Ramos (cell line): Measurements from ENCODE around the gene TASP1.
"Not testable (repeated sequence)": the region's sequence is repeated elsewhere in the genome, so short reads cannot be mapped to it uniquely, and the experiment has no call there.

Experiments used
- in situ Hi-C: fragments of 300-500 bp; cut with MboI; formaldehyde crosslinking; loops from one replicate; pipeline ENCODE4 v1.14.3; 2022; ENCODE audit warnings: low sequenced_read_pairs; ENCODE audit not compliant: unreplicated experiment

The TASP1 gene

GRCh38 chr20:13650474-13650873, 11.7 kb upstream of the TASP1 start:
- in situ Hi-C loops, result no loop called here

DNA sequence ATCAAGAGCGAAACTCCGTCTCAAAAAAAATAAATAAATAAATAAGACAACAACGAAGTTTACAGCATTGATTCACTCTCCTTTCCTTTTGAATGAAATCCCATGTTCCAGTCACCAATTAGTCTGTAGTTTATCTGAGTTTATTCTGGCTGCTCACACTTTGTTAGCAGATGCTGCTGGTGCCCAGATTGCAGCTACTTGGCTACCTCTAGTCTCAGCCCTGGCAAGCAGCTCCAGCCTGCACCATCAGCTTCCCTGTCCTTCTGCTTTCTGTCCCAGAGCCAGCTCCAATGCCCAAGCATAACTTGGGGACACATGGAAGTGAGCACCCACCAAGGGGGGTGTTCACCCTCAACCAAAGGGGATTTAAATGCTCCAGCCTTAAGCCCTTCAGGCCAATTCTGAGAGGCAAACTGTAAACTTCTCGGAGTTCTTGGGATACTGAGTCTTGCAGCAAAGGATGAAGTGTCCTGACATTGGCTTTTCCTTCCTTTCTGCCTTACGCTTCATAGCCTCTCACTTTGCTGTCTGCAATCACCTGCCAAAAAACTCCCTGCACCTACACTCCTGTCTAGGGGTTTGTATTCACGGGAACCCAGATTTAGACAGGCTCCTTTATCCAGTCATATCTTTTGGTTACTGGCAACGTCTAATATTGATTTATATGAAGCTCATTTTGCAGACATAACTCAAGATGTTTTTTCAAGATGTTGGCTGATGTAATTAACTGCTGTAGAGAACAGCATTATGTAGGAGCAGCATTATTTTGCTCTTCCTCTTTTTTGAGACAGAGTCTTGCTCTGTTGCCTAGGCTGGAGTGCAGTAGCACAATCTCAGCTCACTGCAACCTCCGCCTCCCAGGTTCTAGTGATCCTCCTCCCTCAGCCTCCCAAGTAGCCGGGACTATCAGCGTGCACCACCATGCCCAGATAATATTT, 9.8 kb upstream of the TASP1 start:
- in situ Hi-C loops, result no loop called here

- in situ Hi-C loops, result no loop called here
Observed at GRCh38 chr20:13644010-13644409, 5.3 kb upstream of the TASP1 start.

DNA sequence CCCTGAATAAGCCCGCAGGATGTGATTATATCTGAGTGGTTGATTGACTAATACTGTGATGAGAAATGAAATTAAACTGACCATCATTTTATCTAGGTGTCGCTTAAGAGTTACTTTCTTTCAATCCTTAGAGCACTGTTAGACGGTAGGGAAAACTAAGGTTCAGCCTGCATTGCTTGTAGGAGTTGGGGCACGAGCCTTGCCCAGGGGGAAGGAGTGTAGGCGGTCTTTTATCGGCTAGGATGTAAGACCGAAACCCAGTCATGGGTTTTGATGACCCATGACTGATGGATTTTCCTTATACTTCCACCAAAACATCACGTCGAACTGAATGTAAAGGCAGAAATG, 392 bp upstream of the TASP1 start:
- in situ Hi-C loops, result no loop called here

DNA sequence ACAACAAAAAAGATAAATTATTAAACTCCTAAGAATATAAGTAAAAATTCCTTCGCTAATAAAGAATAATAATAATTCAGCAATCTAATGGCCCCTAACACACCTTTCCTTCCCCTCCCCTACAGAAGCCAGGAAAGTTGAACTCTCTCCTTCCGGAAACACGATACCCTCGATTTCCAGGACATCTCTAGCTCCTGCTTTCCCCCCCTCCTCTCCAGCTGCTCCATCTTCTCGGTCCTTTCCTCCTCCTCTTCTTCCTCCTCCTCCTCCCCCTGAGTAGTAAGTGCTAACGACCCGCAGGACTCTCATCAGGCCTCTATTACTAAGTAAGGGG, 603 bp downstream of the TASP1 start:
- in situ Hi-C loops, result no loop called here

GRCh38 chr20:13632431-13632830, 6.3 kb downstream of the TASP1 start:
- in situ Hi-C loops, result no loop called here

DNA sequence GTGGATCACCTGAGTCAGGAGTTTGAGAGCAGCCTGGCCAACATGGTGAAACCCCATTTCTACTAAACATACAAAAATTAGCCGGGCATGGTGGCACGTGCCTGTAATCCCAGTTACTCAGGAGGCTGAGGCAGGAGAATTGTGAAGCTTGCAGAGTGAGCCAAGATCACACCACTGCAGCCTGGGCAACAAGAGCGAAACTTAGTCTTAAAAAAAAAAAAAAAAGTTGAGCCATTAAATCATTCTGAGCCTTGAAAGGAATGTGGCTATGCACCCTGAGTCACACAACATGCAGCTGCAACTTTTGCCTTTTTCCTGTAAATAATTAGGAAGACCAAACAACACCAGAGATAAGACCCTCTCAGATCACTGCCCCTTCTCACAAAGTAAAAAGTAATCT, 11.2 kb downstream of the TASP1 start:
- in situ Hi-C loops, result not testable (repeated sequence)

DNA sequence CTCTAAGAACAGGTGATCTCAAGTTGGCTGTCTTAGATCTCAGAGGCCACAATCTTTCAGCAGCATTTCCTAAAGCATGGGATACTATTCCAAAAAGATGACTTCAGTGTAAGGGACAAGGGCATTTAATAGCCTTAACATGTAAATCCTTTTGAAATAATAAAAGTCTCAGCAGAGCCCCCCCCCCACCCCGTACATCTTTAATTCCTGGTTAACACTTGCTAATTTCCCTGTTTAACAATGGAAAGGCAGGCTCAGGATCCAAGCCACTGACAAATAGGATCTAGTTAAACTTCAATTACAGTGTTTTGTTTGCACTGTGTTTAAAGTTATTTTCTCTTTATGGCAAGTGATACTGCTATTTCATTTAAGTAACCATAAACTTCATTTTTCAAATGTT, 12.0 kb downstream of the TASP1 start:
- in situ Hi-C loops, result no loop called here

DNA sequence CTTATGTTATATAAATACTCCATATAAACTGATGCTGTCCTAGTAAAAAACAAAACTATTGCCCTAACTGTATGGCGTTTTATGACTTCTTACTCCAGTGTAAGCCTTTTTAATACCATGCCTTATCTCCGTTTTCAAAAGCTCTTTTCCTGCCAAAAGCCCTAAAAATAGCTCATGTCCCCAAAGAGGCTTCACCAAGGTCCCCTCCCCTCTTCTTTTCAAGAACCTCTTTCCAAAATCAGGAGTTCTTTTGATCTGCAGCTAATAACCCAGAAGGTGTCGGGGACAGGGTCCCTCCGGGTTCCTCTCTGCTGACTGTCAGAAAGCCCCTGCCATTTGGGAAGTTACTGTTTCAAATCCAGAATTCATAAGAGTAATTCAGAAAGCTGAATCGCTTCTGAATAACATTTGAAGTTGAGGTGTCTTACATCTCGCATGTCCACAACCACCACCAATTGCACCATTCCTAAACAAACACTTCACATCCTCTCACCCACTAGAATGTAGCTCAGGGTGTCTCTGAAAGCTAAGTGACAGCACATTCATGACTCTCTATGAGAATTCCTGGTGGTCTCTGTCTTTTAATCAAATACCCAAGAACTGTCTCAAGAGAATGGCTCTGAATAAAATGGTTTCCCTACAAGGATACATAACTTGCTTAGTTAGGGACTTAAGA, 13.3 kb downstream of the TASP1 start:
- in situ Hi-C loops, result no loop called here

DNA sequence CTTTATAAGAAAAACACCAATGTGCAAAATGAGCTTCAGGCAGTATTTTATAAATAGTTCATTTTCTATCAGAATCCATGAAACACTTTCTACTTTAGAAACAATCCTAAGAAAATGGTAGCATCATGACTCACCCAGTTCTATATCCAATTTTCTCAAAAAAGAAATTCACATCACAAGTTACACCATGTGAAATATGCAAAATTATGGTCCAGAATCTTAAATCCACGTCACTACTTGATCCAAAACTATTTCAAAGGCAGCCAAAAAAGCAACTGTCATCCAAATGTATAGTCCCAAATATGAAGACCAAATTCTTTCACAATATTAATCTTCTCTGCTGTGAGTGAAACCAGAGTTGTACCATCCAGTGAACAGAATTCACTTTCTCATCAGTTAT, 19.3 kb downstream of the TASP1 start:
- in situ Hi-C loops, result not testable (repeated sequence)

- in situ Hi-C loops, result not testable (repeated sequence)
Observed at GRCh38 chr20:13618456-13618855, 20.3 kb downstream of the TASP1 start.

DNA sequence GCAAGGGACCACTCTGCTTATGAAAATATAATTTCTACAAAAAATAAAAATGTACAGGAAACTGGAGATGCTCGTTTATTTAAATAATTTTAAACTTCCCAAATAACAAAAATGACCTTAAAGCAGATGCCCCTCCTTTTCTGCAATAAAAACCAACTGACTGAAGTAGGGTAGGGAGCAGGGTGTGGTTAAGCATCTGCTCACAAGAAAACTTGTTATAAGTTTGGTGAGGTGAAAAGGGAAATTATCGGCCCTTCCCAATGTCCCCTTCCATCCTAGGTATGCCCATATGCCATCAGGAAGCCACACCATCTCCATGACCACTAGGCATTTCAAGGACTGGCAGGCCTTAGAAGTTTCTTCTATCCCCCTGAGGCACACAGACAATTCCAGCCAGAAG, 21.1 kb downstream of the TASP1 start:
- in situ Hi-C loops, result not testable (repeated sequence)

- in situ Hi-C loops, result not testable (repeated sequence)
Observed at GRCh38 chr20:13616713-13617112, 22.0 kb downstream of the TASP1 start.

DNA sequence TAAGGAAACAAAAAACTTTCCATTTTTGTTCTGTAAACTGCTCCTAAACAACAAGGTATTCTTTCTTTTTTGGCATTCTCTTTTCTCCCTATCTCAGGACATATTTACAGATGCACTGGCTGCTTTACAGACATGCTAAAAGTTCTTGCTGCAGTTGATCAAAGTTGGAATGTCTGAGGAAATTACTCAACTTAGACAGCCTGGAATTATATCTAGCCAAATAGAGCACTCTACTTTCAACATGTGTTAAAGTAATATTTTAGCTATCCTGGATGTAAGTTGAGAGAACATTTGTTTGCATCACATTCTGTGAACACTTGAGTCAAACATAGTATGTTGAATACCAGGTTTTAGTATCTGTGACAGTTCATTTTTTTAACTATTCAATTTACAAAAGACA, 24.8 kb downstream of the TASP1 start:
- in situ Hi-C loops, result no loop called here

- in situ Hi-C loops, result no loop called here
Observed at GRCh38 chr20:13611611-13612125, 27.1 kb downstream of the TASP1 start.

DNA sequence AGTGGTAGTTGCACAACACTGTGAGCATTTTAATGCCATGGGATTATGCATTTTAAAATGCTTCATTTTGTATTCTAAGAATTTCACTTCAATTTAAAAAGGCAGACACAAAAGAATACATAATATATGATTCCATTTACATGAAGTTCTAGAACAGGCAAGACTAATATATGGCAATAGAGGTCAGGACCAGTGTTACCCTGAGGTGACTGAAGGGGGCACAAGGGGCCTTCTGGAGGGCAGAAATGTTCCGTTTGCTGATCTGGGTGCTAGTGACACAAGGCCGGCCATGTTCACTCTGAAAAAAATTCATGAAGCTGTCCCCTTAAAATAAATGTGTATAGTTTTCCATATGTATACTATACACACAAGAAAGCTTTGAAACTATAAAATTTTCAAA, 28.5 kb downstream of the TASP1 start:
- in situ Hi-C loops, result no loop called here

DNA sequence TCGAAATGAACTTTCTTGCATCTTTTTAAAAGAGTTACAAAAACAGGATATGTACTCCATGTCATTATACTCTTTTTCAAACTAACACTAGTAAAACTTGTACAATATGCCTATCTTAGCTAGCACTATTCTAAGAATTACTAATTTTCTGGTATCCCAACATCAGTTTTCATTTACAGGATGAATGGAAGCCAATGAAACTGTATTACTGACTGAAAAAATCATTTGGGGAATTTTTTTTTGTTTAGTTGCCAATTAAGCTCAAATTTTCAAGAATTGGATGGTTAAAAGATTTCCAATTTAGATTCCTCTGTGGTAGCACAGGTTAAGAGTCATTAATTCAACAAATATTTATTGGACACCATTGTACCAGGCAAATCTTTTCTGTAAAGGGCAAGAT, 30.7 kb downstream of the TASP1 start:
- in situ Hi-C loops, result no loop called here

DNA sequence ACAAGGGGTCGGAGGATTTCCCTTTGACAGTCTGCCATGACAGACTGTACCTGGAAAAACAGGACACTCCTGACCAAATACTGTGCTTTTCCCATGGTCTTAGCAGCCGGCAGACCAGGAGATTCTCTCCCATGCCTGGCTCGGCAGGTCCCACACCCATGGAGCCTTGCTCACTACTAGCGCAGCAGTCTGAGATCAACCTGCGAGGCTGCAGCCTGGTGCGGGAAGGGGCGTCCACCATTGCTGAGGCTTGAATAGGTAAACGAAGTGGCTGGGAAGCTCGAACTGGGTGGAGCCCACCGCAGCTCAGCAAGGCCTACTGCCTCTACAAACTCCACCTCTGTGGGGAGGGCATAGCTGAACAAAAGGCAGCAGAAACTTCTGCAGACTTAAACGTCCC, 45.3 kb downstream of the TASP1 start:
- in situ Hi-C loops, result not testable (repeated sequence)

DNA sequence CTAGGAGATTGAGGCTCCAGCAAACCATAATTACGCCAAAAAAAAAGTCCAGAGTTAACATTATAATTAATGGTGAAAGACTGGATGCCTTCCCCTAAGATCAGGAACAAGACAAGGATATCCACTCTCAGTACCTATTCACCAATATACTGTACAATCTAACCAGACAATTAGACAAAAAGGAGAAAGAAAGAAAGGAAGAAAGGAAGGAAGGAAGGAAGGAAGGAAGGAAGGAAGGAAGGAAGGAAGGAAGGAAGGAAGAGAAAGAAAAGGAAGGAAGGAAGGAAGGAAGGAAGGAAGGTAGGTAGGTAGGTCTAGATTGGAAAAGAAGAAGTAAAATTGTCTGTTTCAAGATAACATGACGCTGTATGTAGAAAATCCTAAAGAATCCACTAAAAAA, 50.7 kb downstream of the TASP1 start:
- in situ Hi-C loops, result no loop called here

- in situ Hi-C loops, result no loop called here
Observed at GRCh38 chr20:13587370-13587769, 51.4 kb downstream of the TASP1 start.

DNA sequence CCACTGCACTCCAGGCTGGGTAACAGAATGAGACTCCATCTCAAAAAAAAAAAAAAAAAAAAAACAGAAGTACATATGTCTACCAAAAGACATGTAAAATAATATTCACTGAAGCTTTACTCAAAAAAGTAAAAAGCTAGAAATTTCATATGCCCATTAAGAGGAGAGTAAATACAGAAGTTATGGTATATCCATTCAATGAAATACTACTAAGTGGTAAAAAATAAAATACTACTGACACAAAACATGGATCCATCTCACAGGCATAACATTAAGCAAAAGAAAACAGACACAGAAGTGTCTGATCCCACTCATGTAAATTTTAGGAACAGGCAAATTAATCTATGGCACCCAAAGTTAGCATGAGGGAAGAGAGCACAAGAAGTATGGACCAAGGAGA, 52.6 kb downstream of the TASP1 start:
- in situ Hi-C loops, result no loop called here

DNA sequence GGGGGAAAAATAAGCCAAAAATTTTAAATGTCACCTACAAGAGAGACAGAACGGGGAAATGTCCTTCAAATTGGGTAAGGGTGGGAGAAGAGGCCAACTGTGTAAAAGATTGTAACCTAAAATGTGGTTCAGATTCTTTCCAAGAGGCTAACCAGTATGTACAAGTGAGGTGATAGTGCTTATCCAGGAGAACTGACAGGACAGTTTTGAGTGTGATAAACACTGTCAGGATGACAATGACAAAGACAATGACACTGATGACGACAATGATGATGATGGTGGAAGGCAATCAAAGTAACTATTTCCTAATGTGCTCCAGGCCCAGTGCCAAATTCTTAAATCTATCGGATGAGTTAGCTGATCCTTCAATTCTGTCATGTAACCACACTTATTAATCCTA, 57.3 kb downstream of the TASP1 start:
- in situ Hi-C loops, result no loop called here
